IMR-90 (cell line): Measurements from ENCODE around the gene ENDOU. TPM values are rescaled to one million over a fixed set of nuclear protein-coding genes. Genes with fewer than 3 reads are reported as not detected.
A peak's percentile ranks its signal among the peaks of the same experiment; 100 is the strongest.

Source experiments
- ATAC-seq: fragments of 200-7000 bp; cut with Tn5 transposase; 2 replicates; pipeline ENCODE4 v1.9.1; 2020; ENCODE audit warnings: low read depth, mild to moderate bottlenecking, moderate library complexity
- BruUV-seq: library from RNA; stranded (reverse); fragments of 400-500 nt; replicated peaks from 2 replicates; lab custom pipeline; 2021; lab: Mats Ljungman, UMichigan
- CTCF ChIA-PET: fragments of 300-600 bp; formaldehyde crosslinking; extraction: SDS; loops from one replicate; lab custom pipeline; 2021; ENCODE audit warnings: antibody characterized with exemption; lab: Yijun Ruan, JAX
- POLR2A ChIA-PET: fragments of 300-600 bp; sonication (Branson Sonifier 250); formaldehyde crosslinking; loops from one replicate; lab custom pipeline; 2022; ENCODE audit warnings: antibody characterized with exemption; ENCODE audit not compliant: unreplicated experiment; lab: Charles Lee
- DNase-seq: peaks from one replicate; pipeline ENCODE4 v3.0.0; 2013
- H2AFZ ChIP-seq: replicated peaks from 2 replicates; pipeline ENCODE3; 2013; ENCODE audit warnings: low read length, mild to moderate bottlenecking; ENCODE audit not compliant: poor library complexity
- H2AK5ac ChIP-seq: 2 replicates; pipeline ENCODE4 v1.6.1; 2013; ENCODE audit warnings: low read depth, low read length, inconsistent platforms
- H2AK9ac ChIP-seq: replicated peaks from 2 replicates; pipeline ENCODE3; 2013; ENCODE audit warnings: mild to moderate bottlenecking, low read depth, low read length, moderate library complexity; ENCODE audit not compliant: poor library complexity
- H2BK120ac ChIP-seq: 2 replicates; pipeline ENCODE4 v1.6.1; 2013; ENCODE audit warnings: low read depth, low read length, inconsistent platforms
- H2BK15ac ChIP-seq: 3 replicates; pipeline ENCODE4 v1.6.1; 2013; ENCODE audit warnings: low read depth, low read length, inconsistent platforms
- H2BK20ac ChIP-seq: 2 replicates; pipeline ENCODE4 v1.6.1; 2013; ENCODE audit warnings: low read depth, mild to moderate bottlenecking, inconsistent platforms, low read length, moderate library complexity
- H2BK5ac ChIP-seq: 2 replicates; pipeline ENCODE4 v1.6.1; 2013; ENCODE audit warnings: mild to moderate bottlenecking, low read depth, low read length, inconsistent platforms; ENCODE audit not compliant: poor library complexity, severe bottlenecking
- H3K14ac ChIP-seq: replicated peaks from 2 replicates; pipeline ENCODE4 v1.6.1; 2013; ENCODE audit warnings: low read depth, low read length, inconsistent platforms
- H3K18ac ChIP-seq: 2 replicates; pipeline ENCODE4 v1.6.1; 2013; ENCODE audit warnings: low read depth, low read length, control low read depth
- H3K23ac ChIP-seq: 2 replicates; pipeline ENCODE4 v1.6.1; 2013; ENCODE audit warnings: low read depth, low read length, inconsistent platforms
- H3K27ac ChIP-seq: 2 replicates; pipeline ENCODE4 v1.5.1; 2013; ENCODE audit warnings: mild to moderate bottlenecking, control low read depth, low read length; ENCODE audit not compliant: insufficient read depth
- H3K27me3 ChIP-seq: 2 replicates; pipeline ENCODE4 v1.6.1; 2013; ENCODE audit warnings: low read length; ENCODE audit not compliant: control insufficient read depth, insufficient read depth
- H3K36me3 ChIP-seq: 2 replicates; pipeline ENCODE4 v1.6.1; 2013; ENCODE audit warnings: low read length, mixed read lengths; ENCODE audit not compliant: control insufficient read depth, insufficient read depth
- H3K4ac ChIP-seq: 2 replicates; pipeline ENCODE4 v1.6.1; 2013; ENCODE audit warnings: low read depth, low read length, inconsistent platforms
- H3K4me1 ChIP-seq: 2 replicates; pipeline ENCODE4 v1.6.1; 2013; ENCODE audit warnings: low read length, mixed read lengths; ENCODE audit not compliant: control insufficient read depth, insufficient read depth
- H3K4me2 ChIP-seq: 2 replicates; pipeline ENCODE4 v1.6.1; 2013; ENCODE audit warnings: low read depth, mild to moderate bottlenecking, control low read depth, low read length, moderate library complexity
- H3K4me3 ChIP-seq: 2 replicates; pipeline ENCODE4 v1.5.1; 2013; ENCODE audit warnings: low read depth, mild to moderate bottlenecking, control low read depth, low read length, moderate library complexity; ENCODE audit not compliant: insufficient read depth
- H3K56ac ChIP-seq: 2 replicates; pipeline ENCODE4 v1.6.1; 2013; ENCODE audit warnings: low read length, inconsistent platforms; ENCODE audit not compliant: insufficient read depth; ENCODE audit errors: extremely low read depth
- H3K79me1 ChIP-seq, 2 experiments: 2 replicates each; pipeline ENCODE4 v1.6.1; 2013; ENCODE audit warnings: low read length in 2 of 2, inconsistent platforms in 1 of 2, low read depth in 1 of 2
- H3K9ac ChIP-seq: 2 replicates; pipeline ENCODE4 v1.6.1; 2013; ENCODE audit warnings: low read depth, low read length, control low read depth
- H3K9me1 ChIP-seq: 2 replicates; pipeline ENCODE4 v1.6.1; 2013; ENCODE audit warnings: low read length, inconsistent platforms; ENCODE audit not compliant: insufficient read depth
- H3K9me3 ChIP-seq: 2 replicates; pipeline ENCODE4 v1.6.1; 2013; ENCODE audit warnings: low read length; ENCODE audit not compliant: control insufficient read depth, insufficient read depth
- H4K20me1 ChIP-seq: 2 replicates; pipeline ENCODE4 v1.6.1; 2013; ENCODE audit warnings: low read length, inconsistent platforms; ENCODE audit not compliant: insufficient read depth
- H4K5ac ChIP-seq: 2 replicates; pipeline ENCODE4 v1.6.1; 2013; ENCODE audit warnings: mild to moderate bottlenecking, low read depth, low read length, control low read depth
- H4K8ac ChIP-seq, 2 experiments: 2 replicates each; pipeline ENCODE4 v1.6.1; 2013; ENCODE audit warnings: low read depth in 2 of 2, low read length in 2 of 2, control low read depth in 1 of 2, inconsistent platforms in 1 of 2
- H4K91ac ChIP-seq: 2 replicates; pipeline ENCODE4 v1.6.1; 2013; ENCODE audit warnings: low read depth, low read length, inconsistent platforms; ENCODE audit not compliant: insufficient read depth
- BHLHE40 ChIP-seq: fragments of 150-350 bp; IDR thresholded peaks from 2 replicates; pipeline ENCODE4 v1.6.1; 2016; ENCODE audit warnings: mild to moderate bottlenecking, low read depth, low read length
- CEBPB ChIP-seq: IDR thresholded peaks from 2 replicates; pipeline ENCODE4 v1.6.1; 2012; ENCODE audit warnings: low read depth, low read length, improper control_type of control experiment
- CHD1 ChIP-seq: IDR thresholded peaks from 2 replicates; pipeline ENCODE4 v1.6.1; 2012; ENCODE audit warnings: low read depth, low read length, improper control_type of control experiment
- FOS ChIP-seq: fragments of 150-350 bp; IDR thresholded peaks from 2 replicates; pipeline ENCODE4 v1.6.1; 2016; ENCODE audit warnings: low read depth, low read length
- MAFK ChIP-seq: IDR thresholded peaks from 2 replicates; pipeline ENCODE4 v1.6.1; 2012; ENCODE audit warnings: low read depth, low read length, improper control_type of control experiment
- MAZ ChIP-seq: IDR thresholded peaks from 2 replicates; pipeline ENCODE4 v1.6.1; 2012; ENCODE audit warnings: low read depth, mild to moderate bottlenecking, low read length, improper control_type of control experiment, moderate library complexity, borderline replicate concordance
- MXI1 ChIP-seq: IDR thresholded peaks from 2 replicates; pipeline ENCODE4 v1.6.1; 2012; ENCODE audit warnings: low read depth, mild to moderate bottlenecking, low read length, moderate library complexity, borderline replicate concordance
- NFE2L2 ChIP-seq: fragments of 150-350 bp; IDR thresholded peaks from 2 replicates; pipeline ENCODE4 v1.6.1; 2016; ENCODE audit warnings: low read depth, mild to moderate bottlenecking, low read length
- RAD21 ChIP-seq: IDR thresholded peaks from 2 replicates; pipeline ENCODE4 v1.6.1; 2012; ENCODE audit warnings: low read length, improper control_type of control experiment
- RCOR1 ChIP-seq: IDR thresholded peaks from 2 replicates; pipeline ENCODE4 v1.6.1; 2012; ENCODE audit warnings: mild to moderate bottlenecking, low read length, improper control_type of control experiment; ENCODE audit not compliant: insufficient replicate concordance
- RFX5 ChIP-seq: IDR thresholded peaks from 2 replicates; pipeline ENCODE4 v1.8.0; 2012; ENCODE audit warnings: low read depth, mild to moderate bottlenecking, low read length, moderate library complexity
- SMC3 ChIP-seq: fragments of 150-350 bp; IDR thresholded peaks from 2 replicates; pipeline ENCODE4 v1.6.1; 2016; ENCODE audit warnings: low read depth, mild to moderate bottlenecking, antibody characterized with exemption, low read length, moderate library complexity
- USF2 ChIP-seq: fragments of 150-350 bp; IDR thresholded peaks from 2 replicates; pipeline ENCODE4 v1.6.1; 2017; ENCODE audit warnings: mild to moderate bottlenecking, antibody characterized with exemption, low read length, low read depth
- WGBS, 2 experiments: methylation state at CpG; one replicate each; pipeline versions ENCODE4 v1.1.5 to v1.1.7; 2013; ENCODE audit warnings: missing lambda C conversion rate in 2 of 2; ENCODE audit not compliant: insufficient read length in 1 of 2; ENCODE audit errors: extremely low coverage in 2 of 2; 5-methylcytosine and 5-hydroxymethylcytosine counted together
- dilution Hi-C: fragments of 300-500 bp; cut with HindIII; formaldehyde crosslinking; loops from one replicate; pipeline ENCODE4 v1.14.3; 2018; ENCODE audit warnings: low sequenced_read_pairs; ENCODE audit not compliant: unreplicated experiment
- in situ Hi-C: fragments of 300-500 bp; cut with MboI; formaldehyde crosslinking; loops from 3 replicates; pipeline ENCODE4 v1.14.3; 2019; ENCODE audit warnings: low sequenced_read_pairs, inconsistent platforms, mixed read lengths
- intact Hi-C: fragments of 100-400 bp; cut with micrococcal nuclease; formaldehyde crosslinking; loops from 2 replicates; pipeline ENCODE4 v1.10.0; 2022
- polyA plus RNA-seq, 3 experiments: library from polyadenylated mRNA; depleted of rRNA; stranded (reverse); fragments of >200 nt; gene quantifications; 2 replicates each; pipeline ENCODE4 v1.2.3, GENCODE V29; 2012; ENCODE audit warnings: low replicate concordance in 1 of 3
- total RNA-seq: library from RNA; depleted of rRNA; stranded (reverse); fragments of >200 nt; gene quantifications from 2 replicates; pipeline ENCODE4 v1.2.3, GENCODE V29; 2012
- TF ChIP-seq, protein P1 (sequence below): conservative IDR thresholded peaks from 2 replicates; pipeline ENCODE4 v1.5.1; 2012; ENCODE audit warnings: mild to moderate bottlenecking, low read depth, low read length, improper control_type of control experiment

The ENDOU gene
- total and polyA plus RNA-seq, 2 of the 4 experiments (the other 2 are of a cell fraction): under 0.01 to 0.09 TPM

GRCh38 chr12:47757364-47757839 lies 32.1 kb upstream of the ENDOU start:
- intact Hi-C loops: no loop called here
- Histone ChIP-seq H4K5ac (no peak overlapping the region), H3K4me3 (no peak overlapping the region), H3K27ac (no peak overlapping the region), H3K79me1 (no peaks in the 10 kb centered on the region), H2BK15ac (no peak overlapping the region), H3K36me3 (no peaks in the 10 kb centered on the region), H4K8ac (no peak overlapping the region), H3K9me3 (no peaks in the 10 kb centered on the region), H3K4me1 (peaks cover 17% of the 10 kb centered on the region), H3K23ac (no peak overlapping the region), H3K14ac (no peak overlapping the region), H4K91ac (no peak overlapping the region), H2BK120ac (no peak overlapping the region), H2BK20ac (no peak overlapping the region), H2AFZ (peak overlapping the region; percentile 38), H2AK5ac (no peak overlapping the region), H2BK5ac (no peak overlapping the region), H3K4ac (peak overlapping the region; percentile 24; the same call in 1 of the 2 replicates), H3K56ac (no peak overlapping the region), H3K27me3 (no peaks in the 10 kb centered on the region), H3K4me2 (no peak overlapping the region), H3K9ac (no peak overlapping the region), H3K18ac (no peak overlapping the region), H2AK9ac (no peak overlapping the region), H4K20me1 (no peaks in the 10 kb centered on the region), H3K9me1 (peaks cover 9% of the 10 kb centered on the region; the same call in 1 of the 2 replicates)
- in situ Hi-C loops: no loop called here
- no peak for TF ChIP-seq FOS
- TF ChIP-seq RCOR1: no peak
- TF ChIP-seq MAZ: no peak
- no peak for TF ChIP-seq MXI1
- no peak for TF ChIP-seq MAFK
- no peak for TF ChIP-seq NFE2L2
- TF ChIP-seq RAD21: no peak
- no peak for TF ChIP-seq CHD1
- no peak for TF ChIP-seq CEBPB
- TF ChIP-seq RFX5: no peak
- TF ChIP-seq USF2: no peak
- TF ChIP-seq SMC3: no peak
- TF ChIP-seq, protein P1, sequence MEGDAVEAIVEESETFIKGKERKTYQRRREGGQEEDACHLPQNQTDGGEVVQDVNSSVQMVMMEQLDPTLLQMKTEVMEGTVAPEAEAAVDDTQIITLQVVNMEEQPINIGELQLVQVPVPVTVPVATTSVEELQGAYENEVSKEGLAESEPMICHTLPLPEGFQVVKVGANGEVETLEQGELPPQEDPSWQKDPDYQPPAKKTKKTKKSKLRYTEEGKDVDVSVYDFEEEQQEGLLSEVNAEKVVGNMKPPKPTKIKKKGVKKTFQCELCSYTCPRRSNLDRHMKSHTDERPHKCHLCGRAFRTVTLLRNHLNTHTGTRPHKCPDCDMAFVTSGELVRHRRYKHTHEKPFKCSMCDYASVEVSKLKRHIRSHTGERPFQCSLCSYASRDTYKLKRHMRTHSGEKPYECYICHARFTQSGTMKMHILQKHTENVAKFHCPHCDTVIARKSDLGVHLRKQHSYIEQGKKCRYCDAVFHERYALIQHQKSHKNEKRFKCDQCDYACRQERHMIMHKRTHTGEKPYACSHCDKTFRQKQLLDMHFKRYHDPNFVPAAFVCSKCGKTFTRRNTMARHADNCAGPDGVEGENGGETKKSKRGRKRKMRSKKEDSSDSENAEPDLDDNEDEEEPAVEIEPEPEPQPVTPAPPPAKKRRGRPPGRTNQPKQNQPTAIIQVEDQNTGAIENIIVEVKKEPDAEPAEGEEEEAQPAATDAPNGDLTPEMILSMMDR: no peak
- TF ChIP-seq BHLHE40: no peak
- DNase-seq (no peak), ATAC-seq (no peak)
- 60% methylated on average over 3 of the region's 7 CpGs; no CpG with 5 or more reads in 1 of the 2 experiments for WGBS, 2 experiments
- ChIA-PET CTCF (interaction anchor here (1.6 to 2.7 kb wide), 3 partner anchors 11 to 16 kb away, joined by 6 to 11 read pairs (median 7); no protein-coding TSS in a partner anchor), POLR2A (no interaction called here)
- dilution Hi-C loops: no loop called here
- no TSS peak for BruUV-seq
